Measurements from ENCODE around the gene CEP95.
A peak's percentile ranks its signal among the peaks of the same experiment; 100 is the strongest.

Gene CEP95

GRCh38 chr17:64520359-64520758, 13.6 kb downstream of the CEP95 start:
- no peak for DNase-seq (ENCODE audit: low read depth)

- DNase-seq (ENCODE audit: low read depth): no peak
Measured at GRCh38 chr17:64527914-64528313, 21.1 kb downstream of the CEP95 start.

GRCh38 chr17:64529221-64529620, 22.4 kb downstream of the CEP95 start:
- DNase-seq (ENCODE audit: low read depth): no peak

- DNase-seq (ENCODE audit: low read depth): peak; percentile 46
Measured at GRCh38 chr17:64531955-64532371, 25.2 kb downstream of the CEP95 start.

- DNase-seq (ENCODE audit: low read depth): no peak
Measured at GRCh38 chr17:64532409-64532808, 25.6 kb downstream of the CEP95 start.

- no peak for DNase-seq (ENCODE audit: low read depth)
Measured at GRCh38 chr17:64533784-64534183, 27.0 kb downstream of the CEP95 start.

- no peak for DNase-seq (ENCODE audit: low read depth)
Measured at GRCh38 chr17:64534187-64534586, 27.4 kb downstream of the CEP95 start.

GRCh38 chr17:64535357-64535756, 28.6 kb downstream of the CEP95 start:
- DNase-seq (ENCODE audit: low read depth): no peak

GRCh38 chr17:64536913-64537312, 30.1 kb downstream of the CEP95 start:
- DNase-seq (ENCODE audit: low read depth): no peak

GRCh38 chr17:64537488-64537887, 30.7 kb downstream of the CEP95 start:
- DNase-seq (ENCODE audit: low read depth): no peak

- DNase-seq (ENCODE audit: low read depth): no peak
Measured at GRCh38 chr17:64538508-64539130, 31.8 kb downstream of the CEP95 start.

GRCh38 chr17:64540118-64540776, 33.5 kb downstream of the CEP95 start:
- no peak for DNase-seq (ENCODE audit: low read depth)

- DNase-seq (ENCODE audit: low read depth): no peak
Measured at GRCh38 chr17:64544742-64545141, 38.0 kb downstream of the CEP95 start.

GRCh38 chr17:64546716-64547115, 39.9 kb downstream of the CEP95 start:
- DNase-seq (ENCODE audit: low read depth): no peak

- no peak for DNase-seq (ENCODE audit: low read depth)
Measured at GRCh38 chr17:64547319-64547718, 40.5 kb downstream of the CEP95 start.

GRCh38 chr17:64551461-64551860, 44.7 kb downstream of the CEP95 start:
- DNase-seq (ENCODE audit: low read depth): peak; percentile 24

- DNase-seq (ENCODE audit: low read depth): no peak
Measured at GRCh38 chr17:64554028-64554637, 47.4 kb downstream of the CEP95 start.

GRCh38 chr17:64555281-64555680, 48.5 kb downstream of the CEP95 start:
- no peak for DNase-seq (ENCODE audit: low read depth)

- DNase-seq (ENCODE audit: low read depth): no peak
Measured at GRCh38 chr17:64564098-64564497, 57.3 kb downstream of the CEP95 start.

- DNase-seq (ENCODE audit: low read depth): no peak
Measured at GRCh38 chr17:64565563-64565962, 58.8 kb downstream of the CEP95 start.

GRCh38 chr17:64571746-64572145, 65.0 kb downstream of the CEP95 start:
- DNase-seq (ENCODE audit: low read depth): no peak

GRCh38 chr17:64572682-64573154, 65.9 kb downstream of the CEP95 start:
- DNase-seq (ENCODE audit: low read depth): peak; percentile 71

- no peak for DNase-seq (ENCODE audit: low read depth)
Measured at GRCh38 chr17:64573214-64573613, 66.4 kb downstream of the CEP95 start.
